H1 (cell line): ENCODE results near the gene LAMC1. TPM values are rescaled to one million over a fixed set of nuclear protein-coding genes. Genes with fewer than 3 reads are reported as not detected.

Experiments
- ASH2L ChIP-seq: fragments of 200-600, 300-600 bp; sonication (generic); IDR thresholded peaks from one replicate; pipeline ENCODE4 v1.7.1; 2017; ENCODE audit warnings: low read length
- EZH2 ChIP-seq: fragments of 200-600 bp; sonication (generic); IDR thresholded peaks from 2 replicates; pipeline ENCODE4 v1.7.1; 2012; ENCODE audit warnings: low read depth, mild to moderate bottlenecking, moderate library complexity, low read length, inconsistent platforms; ENCODE audit not compliant: severe bottlenecking
- GABPA ChIP-seq: IDR thresholded peaks from 2 replicates; pipeline ENCODE4 v1.6.1; 2011; ENCODE audit warnings: mild to moderate bottlenecking, low read length, moderate library complexity, borderline replicate concordance; ENCODE audit not compliant: insufficient read depth
- JUND ChIP-seq: IDR thresholded peaks from 2 replicates; pipeline ENCODE4 v1.6.1; 2011; ENCODE audit warnings: mild to moderate bottlenecking, improper control_type of control experiment, low read length
- NRF1 ChIP-seq: IDR thresholded peaks from 2 replicates; pipeline ENCODE4 v1.6.1; 2011; ENCODE audit warnings: mild to moderate bottlenecking, low read depth, low read length, improper control_type of control experiment
- PHF8 ChIP-seq: fragments of 200-600 bp; sonication (generic); conservative IDR thresholded peaks from 2 replicates; pipeline ENCODE4 v1.7.1; 2012; ENCODE audit warnings: low read depth, mild to moderate bottlenecking, inconsistent platforms, low read length, moderate library complexity
- POLR2A ChIP-seq, 2 experiments: IDR thresholded peaks; 1 replicate in 1 of 2; 2 replicates in 1 of 2; pipeline ENCODE4 v1.6.1; 2011; ENCODE audit warnings: low read depth in 2 of 2, low read length in 2 of 2, mild to moderate bottlenecking in 2 of 2; ENCODE audit errors: control extremely low read depth in 1 of 2
- POLR2AphosphoS5 ChIP-seq: IDR thresholded peaks from 2 replicates; pipeline ENCODE4 v1.6.1; 2011; ENCODE audit warnings: low read depth, low read length
- RBBP5 ChIP-seq: IDR thresholded peaks from 2 replicates; pipeline ENCODE4 v1.7.1; 2012; ENCODE audit warnings: low read depth, mild to moderate bottlenecking, inconsistent platforms, low read length, moderate library complexity, borderline replicate concordance
- SAP30 ChIP-seq: fragments of 300-600 bp; sonication (generic); IDR thresholded peaks from 2 replicates; pipeline ENCODE4 v1.7.1; 2012; ENCODE audit warnings: low read length, moderate library complexity, mild to moderate bottlenecking, inconsistent platforms; ENCODE audit not compliant: insufficient read depth, insufficient replicate concordance
- SIN3A ChIP-seq, 2 experiments: IDR thresholded peaks in 1 of 2; conservative IDR thresholded peaks in 1 of 2; 2 replicates each; pipeline ENCODE4 v1.6.1; 2011 to 2012; ENCODE audit warnings: low read length in 2 of 2, improper control_type of control experiment in 1 of 2, low read depth in 1 of 2, mild to moderate bottlenecking in 1 of 2
- TAF1 ChIP-seq: IDR thresholded peaks from 2 replicates; pipeline ENCODE4 v1.6.1; 2011; ENCODE audit warnings: mild to moderate bottlenecking, low read depth, low read length
- TAF7 ChIP-seq: optimal IDR thresholded peaks from 2 replicates; pipeline ENCODE3; 2011; ENCODE audit warnings: low read depth, mild to moderate bottlenecking, inconsistent platforms, low read length, moderate library complexity, borderline replicate concordance
- TCF12 ChIP-seq: IDR thresholded peaks from 2 replicates; pipeline ENCODE4 v1.6.1; 2011; ENCODE audit warnings: low read depth, mild to moderate bottlenecking, low read length
- TEAD4 ChIP-seq: IDR thresholded peaks from 2 replicates; pipeline ENCODE4 v1.6.1; 2012; ENCODE audit warnings: low read depth, low read length, inconsistent platforms, mixed read lengths
- YY1 ChIP-seq: IDR thresholded peaks from 2 replicates; pipeline ENCODE4 v1.6.1; 2011; ENCODE audit warnings: low read depth, mild to moderate bottlenecking, low read length
- polyA plus RNA-seq, 7 experiments: library from polyadenylated mRNA; depleted of rRNA in 3 of 7; stranded (reverse) in 5 of 7; unstranded in 2 of 7; fragments of >200 nt in 5 of 7; fragments of 200-250 nt in 2 of 7; gene quantifications; 1 replicate in 5 of 7; 2 replicates in 1 of 7; 4 replicates in 1 of 7; pipeline versions ENCODE4 v1.2.1 to v1.2.3, GENCODE V29; 2011 to 2013; ENCODE audit warnings: missing spikeins in 2 of 7, mixed read lengths in 2 of 7
- total RNA-seq: library from RNA; stranded (reverse); fragmentation: NEBNext Ultra II Directional; extraction: Animal tissue kit (Norgen Biotek cat#: 25700); gene quantifications from 2 replicates; pipeline ENCODE4 v1.2.1, GENCODE V29; 2021
- TF ChIP-seq, protein P1 (sequence below): IDR thresholded peaks from 2 replicates; pipeline ENCODE4 v1.6.1; 2012; ENCODE audit warnings: inconsistent platforms
- TF ChIP-seq, protein P2 (sequence below), 3 experiments: IDR thresholded peaks; 1 replicate in 2 of 3; 2 replicates in 1 of 3; pipeline versions ENCODE4 v1.5.1 to v1.6.1; 2011; ENCODE audit warnings: low read length in 3 of 3, mild to moderate bottlenecking in 3 of 3, inconsistent platforms in 2 of 3, low read depth in 1 of 3, moderate library complexity in 1 of 3; ENCODE audit not compliant: insufficient read depth in 1 of 3; ENCODE audit errors: control extremely low read depth in 1 of 3

The LAMC1 gene
- total and polyA plus RNA-seq, 2 of the 8 experiments (the other 6 are each of a cell fraction or from before 2014, with no cell fraction given): 47.6 to 90.3 TPM

- TF ChIP-seq SAP30: no peak
- TF ChIP-seq TAF1: peak; percentile 48; the same call in 1 of the 2 replicates
- TF ChIP-seq RBBP5: peak; percentile 75; the same call in 1 of the 2 replicates
- 0 out of 2 replicates have a peak, but pooled peaks have one; percentile 29 for TF ChIP-seq GABPA
- peak; percentile 46; the same call in 1 of the 2 replicates for TF ChIP-seq PHF8
- TF ChIP-seq EZH2: no peak
- 0 out of 2 replicates have a peak, but pooled peaks have one; percentile 8 for TF ChIP-seq TCF12
- peak; percentile 82 for TF ChIP-seq JUND
- TF ChIP-seq SIN3A (conservative IDR thresholded peaks at IDR 0.05 in 1 of 2, IDR thresholded peaks at IDR 0.05 in 1 of 2; ENCODE audit: low read depth in 1 of 2, low read length in 2 of 2): peak in 1 of 2 experiments; percentile 83; a peak in 2 of 4 replicates
- TF ChIP-seq, protein P1, sequence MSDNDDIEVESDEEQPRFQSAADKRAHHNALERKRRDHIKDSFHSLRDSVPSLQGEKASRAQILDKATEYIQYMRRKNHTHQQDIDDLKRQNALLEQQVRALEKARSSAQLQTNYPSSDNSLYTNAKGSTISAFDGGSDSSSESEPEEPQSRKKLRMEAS: peak; percentile 26; the same call in 1 of the 2 replicates
- TF ChIP-seq TEAD4: peak; percentile 90
- peak; percentile 97 for TF ChIP-seq ASH2L
- TF ChIP-seq NRF1: no peak
- TF ChIP-seq YY1: peak; percentile 81; the same call in 1 of the 2 replicates
- TF ChIP-seq, protein P2, sequence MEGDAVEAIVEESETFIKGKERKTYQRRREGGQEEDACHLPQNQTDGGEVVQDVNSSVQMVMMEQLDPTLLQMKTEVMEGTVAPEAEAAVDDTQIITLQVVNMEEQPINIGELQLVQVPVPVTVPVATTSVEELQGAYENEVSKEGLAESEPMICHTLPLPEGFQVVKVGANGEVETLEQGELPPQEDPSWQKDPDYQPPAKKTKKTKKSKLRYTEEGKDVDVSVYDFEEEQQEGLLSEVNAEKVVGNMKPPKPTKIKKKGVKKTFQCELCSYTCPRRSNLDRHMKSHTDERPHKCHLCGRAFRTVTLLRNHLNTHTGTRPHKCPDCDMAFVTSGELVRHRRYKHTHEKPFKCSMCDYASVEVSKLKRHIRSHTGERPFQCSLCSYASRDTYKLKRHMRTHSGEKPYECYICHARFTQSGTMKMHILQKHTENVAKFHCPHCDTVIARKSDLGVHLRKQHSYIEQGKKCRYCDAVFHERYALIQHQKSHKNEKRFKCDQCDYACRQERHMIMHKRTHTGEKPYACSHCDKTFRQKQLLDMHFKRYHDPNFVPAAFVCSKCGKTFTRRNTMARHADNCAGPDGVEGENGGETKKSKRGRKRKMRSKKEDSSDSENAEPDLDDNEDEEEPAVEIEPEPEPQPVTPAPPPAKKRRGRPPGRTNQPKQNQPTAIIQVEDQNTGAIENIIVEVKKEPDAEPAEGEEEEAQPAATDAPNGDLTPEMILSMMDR (IDR thresholded peaks at IDR 0.05; ENCODE audit: control extremely low read depth in 1 of 3, insufficient read depth in 1 of 3, low read depth in 1 of 3, low read length in 3 of 3): peak; percentile 25 to 50 (median 46)
- no peak for TF ChIP-seq TAF7
- peak; percentile 65 for TF ChIP-seq POLR2AphosphoS5
- peak in 1 of 2 experiments; percentile 75; a peak in 2 of 3 replicates for TF ChIP-seq POLR2A (IDR thresholded peaks at IDR 0.05; ENCODE audit: control extremely low read depth in 1 of 2, low read depth in 2 of 2, low read length in 2 of 2)
Observed at GRCh38 chr1:183185941-183186490, 162.8 kb downstream of the LAMC1 start, which contains the start of gene LAMC2 (continued).
